A673 (cell line): ENCODE data around the gene FGF3. TPM values are rescaled to one million over a fixed set of nuclear protein-coding genes. Genes with fewer than 3 reads are reported as not detected.

ENCODE experiments used
- BruUV-seq: library from RNA; stranded (reverse); fragments of 400-500 nt; replicated peaks from 2 replicates; lab custom pipeline; 2021; lab: Mats Ljungman, UMichigan
- CTCF ChIA-PET: fragments of 300-600 bp; sonication (Branson Sonifier 250); formaldehyde crosslinking; loops from one replicate; lab custom pipeline; 2022; ENCODE audit warnings: antibody characterized with exemption; lab: Charles Lee
- POLR2A ChIA-PET: fragments of 300-600 bp; sonication (Branson Sonifier 250); formaldehyde crosslinking; loops from one replicate; lab custom pipeline; 2022; ENCODE audit warnings: antibody characterized with exemption; ENCODE audit not compliant: low non-redundant PET; lab: Charles Lee
- DNase-seq: peaks from one replicate; pipeline ENCODE4 v3.0.0-alpha.2; 2015; ENCODE audit warnings: low spot score
- H3K27ac ChIP-seq: fragments of 200-600 bp; sonication (generic); 2 replicates; pipeline ENCODE4 v1.5.1; 2016; ENCODE audit warnings: mixed run types, low read depth, mild to moderate bottlenecking, mixed read lengths, antibody characterized with exemption, low read length; ENCODE audit not compliant: poor library complexity, severe bottlenecking
- H3K27me3 ChIP-seq: fragments of 200-600 bp; sonication (generic); replicated peaks from 2 replicates; pipeline ENCODE4 v1.6.1; 2017; ENCODE audit warnings: mixed run types, low read depth, mild to moderate bottlenecking, mixed read lengths, antibody characterized with exemption, low read length; ENCODE audit not compliant: insufficient read depth, poor library complexity
- H3K36me3 ChIP-seq: fragments of 200-600 bp; sonication (generic); 2 replicates; pipeline ENCODE4 v1.6.1; 2016; ENCODE audit warnings: mixed run types, mild to moderate bottlenecking, mixed read lengths, antibody characterized with exemption, low read length; ENCODE audit not compliant: insufficient read depth, poor library complexity, severe bottlenecking
- H3K4me1 ChIP-seq: fragments of 200-600 bp; sonication (generic); 2 replicates; pipeline ENCODE4 v1.6.1; 2017; ENCODE audit warnings: mixed run types, mild to moderate bottlenecking, mixed read lengths, antibody characterized with exemption, low read length; ENCODE audit not compliant: insufficient read depth, poor library complexity, severe bottlenecking
- H3K4me3 ChIP-seq: fragments of 200-600 bp; sonication (generic); 2 replicates; pipeline ENCODE4 v1.5.1; 2016; ENCODE audit warnings: low read depth, mixed run types, mild to moderate bottlenecking, mixed read lengths, low read length; ENCODE audit not compliant: poor library complexity, severe bottlenecking
- H3K9me3 ChIP-seq: fragments of 200-600 bp; sonication (generic); 2 replicates; pipeline ENCODE4 v1.6.1; 2016; ENCODE audit warnings: mixed run types, low read depth, mild to moderate bottlenecking, mixed read lengths, antibody characterized with exemption, low read length; ENCODE audit not compliant: poor library complexity, severe bottlenecking
- CTCF ChIP-seq: fragments of 300-800, 200-600 bp; sonication (generic); conservative IDR thresholded peaks from 2 replicates; pipeline ENCODE4 v1.5.1; 2017; ENCODE audit warnings: low read depth, mild to moderate bottlenecking, antibody characterized with exemption, low read length, moderate library complexity, mixed read lengths
- EZH2 ChIP-seq: fragments of 200-600 bp; sonication (generic); IDR thresholded peaks from 2 replicates; pipeline ENCODE4 v1.6.1; 2017; ENCODE audit warnings: borderline replicate concordance, low read depth, mild to moderate bottlenecking, mixed read lengths, antibody characterized with exemption, low read length; ENCODE audit not compliant: poor library complexity, severe bottlenecking
- intact Hi-C: fragments of 100-400 bp; cut with micrococcal nuclease; formaldehyde crosslinking; loops from one replicate; pipeline ENCODE4 v1.10.0; 2022; ENCODE audit not compliant: unreplicated experiment
- total RNA-seq: library from RNA; stranded (reverse); gene quantifications from 2 replicates; pipeline ENCODE4 v1.2.3, GENCODE V29; 2021

Gene FGF3
- total RNA-seq, 1 experiment from 2014 or later: not detected

GRCh38 chr11:69834811-69835800, 15.9 kb upstream of the FGF3 start:
- no peaks in the 10 kb centered on the region for H3K36me3 ChIP-seq
- H3K4me3 ChIP-seq: no peak overlapping the region
- no peaks in the 10 kb centered on the region for H3K4me1 ChIP-seq
- TF ChIP-seq CTCF (no peak), EZH2 (no peak)
- BruUV-seq: no TSS peak
- no peak for DNase-seq
- H3K27me3 ChIP-seq: no peaks in the 10 kb centered on the region
- no peaks in the 10 kb centered on the region for H3K9me3 ChIP-seq
- ChIA-PET POLR2A (interaction anchor here (0.6 kb wide), 1 partner anchor 14 kb away, joined by 12 read pairs; no protein-coding TSS in a partner anchor), CTCF (interaction anchor here (0.6 kb wide), 1 partner anchor 9 kb away, joined by 4 read pairs; no protein-coding TSS in a partner anchor)
- intact Hi-C loops: no loop called here
- no peak overlapping the region for H3K27ac ChIP-seq

- Histone ChIP-seq H3K36me3 (no peaks in the 10 kb centered on the region), H3K4me1 (no peaks in the 10 kb centered on the region), H3K27me3 (no peaks in the 10 kb centered on the region), H3K4me3 (no peak overlapping the region), H3K27ac (no peak overlapping the region), H3K9me3 (no peaks in the 10 kb centered on the region)
- intact Hi-C loops: no loop called here
- no TSS peak for BruUV-seq
- POLR2A ChIA-PET: no interaction called here
- TF ChIP-seq EZH2 (no peak), CTCF (no peak)
- CTCF ChIA-PET: interaction anchor here (0.6 kb wide), 1 partner anchor 36 kb away, joined by 3 read pairs; no protein-coding TSS in a partner anchor
- DNase-seq: no peak
These were observed 15.0 kb upstream of the FGF3 start for GRCh38 chr11:69834251-69834650.

- BruUV-seq: no TSS peak
- no peak for DNase-seq
- no peak overlapping the region for H3K27ac ChIP-seq
- ChIA-PET POLR2A (no interaction called here), CTCF (no interaction called here)
- TF ChIP-seq EZH2 (no peak), CTCF (no peak)
- intact Hi-C loops: no loop called here
- no peaks in the 10 kb centered on the region for H3K36me3 ChIP-seq
- H3K27me3 ChIP-seq: no peaks in the 10 kb centered on the region
- H3K9me3 ChIP-seq: no peaks in the 10 kb centered on the region
- no peak overlapping the region for H3K4me3 ChIP-seq
- no peaks in the 10 kb centered on the region for H3K4me1 ChIP-seq
These were observed 13.6 kb upstream of the FGF3 start for GRCh38 chr11:69832561-69833413.
